Measurements from ENCODE around the gene MROH8. TPM values are rescaled to one million over a fixed set of nuclear protein-coding genes. Genes with fewer than 3 reads are reported as not detected.

MROH8 gene
- total and polyA plus RNA-seq, 2 of the 13 experiments (the other 11 are each of a cell fraction or from before 2014, with no cell fraction given) = 2.6 to 5.5 TPM

DNA sequence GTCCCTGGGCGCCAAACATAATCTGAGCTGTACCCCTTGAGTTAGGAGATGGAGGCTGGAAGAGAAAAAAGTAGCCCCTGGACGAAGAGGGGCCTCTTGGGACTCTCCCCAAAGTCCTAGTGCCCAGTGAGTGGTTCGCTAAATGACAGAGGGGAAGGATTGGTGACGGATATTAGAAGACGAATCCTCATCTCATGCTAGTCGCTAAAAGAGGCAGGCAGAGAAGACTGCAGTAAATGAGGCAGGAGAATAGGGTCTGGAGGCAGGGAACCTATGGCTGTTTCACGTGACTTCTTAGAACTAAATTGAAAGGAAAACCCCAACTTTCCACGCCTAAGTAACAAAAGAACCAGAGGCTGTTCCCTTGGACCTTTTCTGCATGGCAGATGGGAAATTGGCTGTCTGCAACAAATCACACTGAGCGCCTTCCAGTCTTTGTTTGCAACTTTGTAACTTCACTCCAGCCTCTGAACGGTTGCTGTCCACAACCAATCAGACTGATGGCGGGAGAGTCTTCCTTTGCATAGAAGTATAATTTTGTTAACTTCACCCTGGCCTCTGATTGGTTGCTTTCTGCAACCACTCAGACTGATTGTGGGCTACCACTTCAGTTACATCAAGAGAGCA is 82.8 kb downstream of the MROH8 start (continued):
- TF ChIP-seq ZNF737 (CRISPR knock-in tag; IDR thresholded peaks at IDR 0.05; ENCODE audit: borderline replicate concordance) = no peak
- no peak for TF ChIP-seq CBX5 (CRISPR knock-in tag; IDR thresholded peaks at IDR 0.05; ENCODE audit: borderline replicate concordance)

GRCh38 chr20:37095599-37096414 is 83.5 kb downstream of the MROH8 start, which contains the start of gene RBL1:
Gene RBL1, minus strand, starts transcription at chr20:37095997. Its CDS starts 69 bp downstream, at chr20:37095928.
- POLR2A ChIA-PET = interaction anchor here (0.6 to 1.8 kb wide), 5 partner anchors 18 to 490 kb away, joined by 3 to 27 read pairs (median 3); partner anchors contain the start of genes MROH8, RAB5IF and RPN2
- H4K20me1 ChIP-seq (ENCODE audit: insufficient read depth, low read length) = no peaks in the 10 kb centered on the region
- FAIRE-seq (peak; percentile 39), ATAC-seq (peak; percentile 90), DNase-seq (ENCODE audit: low spot score) (peak; percentile 88)
- H3K36me3 ChIP-seq (replicated peaks in 1 of 2; ENCODE audit: control insufficient read depth in 1 of 2, insufficient read depth in 2 of 2, low read length in 2 of 2) = peaks cover 2 to 16% of the 10 kb centered on the region in 2 experiments; a peak in 3 of 5 replicates
- H3K27me3 ChIP-seq (ENCODE audit: control insufficient read depth in 1 of 2, insufficient read depth in 2 of 2, low read length in 2 of 2) = no peaks in the 10 kb centered on the region; a peak in 1 of 5 replicates
- H3K4me3 ChIP-seq (replicated peaks in 1 of 3; ENCODE audit: insufficient read depth in 1 of 3, low read depth in 2 of 3, low read length in 3 of 3) = peak within 1 kb of the TSS; percentile 70 to 82 (median 71)
- H3K4me2 ChIP-seq (ENCODE audit: low read depth, low read length) = peak within 1 kb of the TSS; percentile 86
- intact Hi-C loops (cut with micrococcal nuclease; ENCODE audit: unreplicated experiment) (loop anchor here (1.0 to 10.0 kb wide), 2 partner anchors 82 to 141 kb away; partner anchors contain the start of gene SAMHD1), in situ Hi-C loops (cut with HindIII; ENCODE audit: extremely low pct_ligation_motif_present, low pct_unique_long_range_greater_than_20kb) (no loop called here)
- H3K79me2 ChIP-seq (ENCODE audit: insufficient read depth, low read length) = peaks cover 21% of the 10 kb centered on the region
- BruUV-seq (replicated peaks) = TSS peak; percentile 88
- under 1% methylated on average over 53 of the region's 58 CpGs for WGBS (ENCODE audit: low lambda C conversion rate)
- H3K4me1 ChIP-seq (ENCODE audit: insufficient read depth, low read length) = peaks cover 34% of the 10 kb centered on the region
- H3K9ac ChIP-seq (ENCODE audit: insufficient read depth, low read depth, low read length) = peak within 1 kb of the TSS; percentile 75
- no peaks in the 10 kb centered on the region for H3K9me3 ChIP-seq (ENCODE audit: low read length)
- peak within 1 kb of the TSS; percentile 79 for H3K27ac ChIP-seq (ENCODE audit: extremely low read length, insufficient read depth, low read length)
- CTCF ChIA-PET (ENCODE audit: low intra/inter-chr PET ratio, low total read pairs) = no interaction called here
- peak within 1 kb of the TSS; percentile 88 for H2AFZ ChIP-seq (ENCODE audit: low read length)
- TF ChIP-seq CCAR2 (optimal IDR thresholded peaks at IDR 0.05; ENCODE audit: low read depth, low read length) (no peak), ZNF225 (CRISPR knock-in tag; IDR thresholded peaks at IDR 0.05) (peak; percentile 75; the same call in 1 of the 2 replicates), ZNF24 (IDR thresholded peaks at IDR 0.05) (0 out of 2 replicates have a peak, but pooled peaks have one; percentile 49), GATA4 (IDR thresholded peaks at IDR 0.05; ENCODE audit: borderline replicate concordance, low read depth) (peak; percentile 49; the same call in 1 of the 2 replicates), NR2F2 (IDR thresholded peaks at IDR 0.05; ENCODE audit: borderline replicate concordance, low read depth) (peak; percentile 82; the same call in 1 of the 2 replicates), REPIN1 (CRISPR knock-in tag; IDR thresholded peaks at IDR 0.05; ENCODE audit: borderline replicate concordance, low read depth) (peak; percentile 83; the same call in 1 of the 2 replicates), FOSL2 (CRISPR knock-in tag; IDR thresholded peaks at IDR 0.05) (peak; percentile 73), HMG20A (CRISPR knock-in tag; IDR thresholded peaks at IDR 0.05; ENCODE audit: borderline replicate concordance) (no peak; the same call in 1 of the 2 replicates), MYPOP (CRISPR knock-in tag; IDR thresholded peaks at IDR 0.05) (peak; percentile 94), ZNF547 (CRISPR knock-in tag; IDR thresholded peaks at IDR 0.05) (peak; percentile 99), ZNF234 (CRISPR knock-in tag; conservative IDR thresholded peaks at IDR 0.05) (peak; percentile 65; the same call in 1 of the 2 replicates), ZNF552 (CRISPR knock-in tag; IDR thresholded peaks at IDR 0.05; ENCODE audit: borderline replicate concordance) (peak; percentile 96), HNF4A (CRISPR knock-in tag; IDR thresholded peaks at IDR 0.05) (peak; percentile 16; the same call in 1 of the 2 replicates), ZC3H13 (CRISPR knock-in tag; IDR thresholded peaks at IDR 0.05) (peak; percentile 99), FOXM1 (CRISPR knock-in tag; IDR thresholded peaks at IDR 0.05) (peak; percentile 73; the same call in 1 of the 2 replicates), ZNF337 (CRISPR knock-in tag; IDR thresholded peaks at IDR 0.05; ENCODE audit: borderline replicate concordance, low read depth) (peak; percentile 93; the same call in 1 of the 2 replicates), NFYB (CRISPR knock-in tag; IDR thresholded peaks at IDR 0.05) (peak; percentile 63), SATB2 (CRISPR knock-in tag; IDR thresholded peaks at IDR 0.05) (peak; percentile 94), ZNF367 (CRISPR knock-in tag; IDR thresholded peaks at IDR 0.05; ENCODE audit: borderline replicate concordance) (peak; percentile 87), NBN (conservative IDR thresholded peaks at IDR 0.05) (no peak)

Measured in HepG2 (cell line).